HUDEP-2 (cell line): ENCODE measurements around the gene PUM1.
A peak's percentile ranks its signal among the peaks of the same experiment; 100 is the strongest.
"Not testable (repeated sequence)": the region's sequence is repeated elsewhere in the genome, so short reads cannot be mapped to it uniquely, and the experiment has no call there.

Source experiments
- DNase-seq, 76 experiments: peaks; one replicate each; lab custom pipeline; 2025; ENCODE audit not compliant: unreplicated experiment in 76 of 76; lab: John Stamatoyannopoulos, UW

The PUM1 gene

DNA sequence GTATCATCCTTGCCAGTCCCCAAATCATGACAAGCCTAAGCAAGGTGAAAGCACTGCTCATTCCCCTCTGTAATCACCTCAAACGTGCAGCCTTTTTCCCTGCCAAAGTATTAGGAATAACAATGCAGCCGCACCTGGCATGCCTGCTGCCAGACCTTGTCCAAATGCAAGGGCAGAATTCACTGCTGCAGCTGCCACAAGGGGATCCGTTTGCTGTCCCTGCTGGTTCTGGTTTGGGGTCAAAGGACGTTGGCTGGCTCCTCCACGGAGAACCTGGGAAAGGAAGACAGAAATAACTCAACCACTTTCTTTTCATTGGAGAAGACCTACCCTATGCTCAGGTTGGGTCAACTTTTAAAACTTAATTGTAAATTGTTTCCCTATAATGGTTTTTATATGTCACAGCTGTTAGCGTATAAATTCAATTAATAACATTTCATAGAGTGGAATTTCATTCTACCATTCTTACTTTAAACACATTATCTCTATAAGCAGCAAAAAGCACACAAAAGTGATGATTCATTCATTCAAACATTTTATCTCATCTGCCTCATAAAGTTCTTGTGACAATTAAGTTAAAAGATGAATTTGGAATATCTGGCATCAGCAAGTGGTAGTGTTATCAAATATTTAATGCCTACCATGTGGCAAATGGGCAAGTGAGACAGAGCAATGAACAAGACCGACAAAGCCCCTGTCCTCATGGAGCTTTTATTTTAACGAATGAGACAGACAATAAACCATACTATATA is 97.1 kb downstream of the PUM1 start:
- DNase-seq = no peak

DNA sequence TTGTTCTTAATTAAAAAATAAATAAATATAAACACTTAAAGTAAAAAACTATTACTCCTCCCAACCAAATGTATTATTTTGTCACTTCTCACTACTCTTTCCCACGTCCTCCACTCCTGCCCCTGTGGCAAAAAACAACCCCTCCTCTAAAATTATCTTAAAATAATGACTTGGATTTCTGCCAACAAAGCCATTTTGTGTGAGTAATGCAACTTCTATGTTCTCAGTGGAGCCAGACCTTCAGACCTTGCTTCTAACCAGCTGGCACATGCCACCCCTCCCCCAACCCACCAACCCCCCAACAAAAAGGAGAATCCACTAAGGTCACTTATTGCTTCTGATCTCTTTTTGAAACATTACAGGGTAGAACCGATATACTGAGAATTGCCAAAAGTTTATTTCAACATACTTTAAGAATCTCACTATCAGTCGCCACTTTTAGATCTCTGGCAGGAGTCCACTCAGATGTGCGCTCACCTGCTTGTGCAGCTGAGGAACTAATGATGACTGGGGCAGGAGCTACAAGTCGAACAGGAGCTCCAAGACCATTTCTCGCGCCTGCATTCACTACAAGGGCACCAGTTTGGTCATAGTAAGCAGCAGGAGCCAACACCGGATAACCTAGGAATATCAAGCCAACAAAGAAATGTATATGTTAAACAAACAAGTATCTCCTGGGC is 98.7 kb downstream of the PUM1 start:
- peak in 43 of 76 experiments; percentile 2 to 72 (median 25) for DNase-seq

DNA sequence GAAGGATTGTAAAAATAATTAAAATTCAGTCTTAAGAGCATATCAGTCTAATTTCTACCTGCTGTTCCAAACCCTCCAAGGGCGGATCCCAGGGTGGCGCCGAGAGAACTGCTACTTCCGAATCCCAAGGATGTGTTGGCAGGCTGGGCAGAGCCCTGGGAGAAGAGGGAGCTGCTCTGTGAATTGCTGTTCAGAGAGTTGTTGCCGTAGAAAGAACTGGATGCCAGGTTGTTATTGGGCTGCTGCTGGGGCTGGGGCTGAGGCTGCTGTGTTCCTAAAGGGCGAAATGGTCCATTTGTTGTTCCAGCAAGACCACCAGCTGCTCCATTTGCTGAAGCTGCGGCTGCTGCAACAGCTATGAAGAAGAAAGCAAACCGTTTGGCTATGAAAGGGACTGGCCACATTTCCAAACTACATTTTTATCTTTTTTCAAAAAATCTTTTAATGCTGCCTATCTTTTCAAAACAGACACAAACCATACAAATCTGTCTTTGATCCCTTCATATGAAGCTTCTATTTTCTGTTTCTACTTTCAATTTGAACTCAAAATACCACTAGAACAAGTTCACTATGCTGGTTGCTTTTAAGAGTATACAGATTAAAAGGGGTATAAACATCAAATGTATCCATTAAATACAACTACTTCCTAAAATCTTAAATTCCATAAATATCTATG is 99.5 kb downstream of the PUM1 start:
- DNase-seq = no peak

DNA sequence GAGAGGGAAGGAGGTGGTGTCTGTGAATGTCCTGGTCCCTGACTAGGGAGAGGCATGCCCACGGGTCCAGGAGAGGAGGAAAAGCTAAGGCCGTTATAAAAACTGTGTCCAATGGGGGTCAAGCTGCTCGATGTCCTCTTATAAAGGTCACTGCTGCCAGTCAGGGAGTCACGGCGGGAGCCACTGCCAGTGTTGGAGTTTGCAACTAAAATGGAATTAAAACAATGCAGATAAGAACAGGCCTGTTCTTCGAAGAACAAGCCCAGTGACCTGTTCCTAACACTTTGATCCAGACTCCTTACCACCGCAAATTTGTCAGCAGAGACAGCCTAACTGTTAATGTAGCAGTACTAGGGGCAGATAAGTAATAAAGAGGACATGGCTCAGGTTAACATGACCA is 100.8 kb downstream of the PUM1 start:
- no peak for DNase-seq

DNA sequence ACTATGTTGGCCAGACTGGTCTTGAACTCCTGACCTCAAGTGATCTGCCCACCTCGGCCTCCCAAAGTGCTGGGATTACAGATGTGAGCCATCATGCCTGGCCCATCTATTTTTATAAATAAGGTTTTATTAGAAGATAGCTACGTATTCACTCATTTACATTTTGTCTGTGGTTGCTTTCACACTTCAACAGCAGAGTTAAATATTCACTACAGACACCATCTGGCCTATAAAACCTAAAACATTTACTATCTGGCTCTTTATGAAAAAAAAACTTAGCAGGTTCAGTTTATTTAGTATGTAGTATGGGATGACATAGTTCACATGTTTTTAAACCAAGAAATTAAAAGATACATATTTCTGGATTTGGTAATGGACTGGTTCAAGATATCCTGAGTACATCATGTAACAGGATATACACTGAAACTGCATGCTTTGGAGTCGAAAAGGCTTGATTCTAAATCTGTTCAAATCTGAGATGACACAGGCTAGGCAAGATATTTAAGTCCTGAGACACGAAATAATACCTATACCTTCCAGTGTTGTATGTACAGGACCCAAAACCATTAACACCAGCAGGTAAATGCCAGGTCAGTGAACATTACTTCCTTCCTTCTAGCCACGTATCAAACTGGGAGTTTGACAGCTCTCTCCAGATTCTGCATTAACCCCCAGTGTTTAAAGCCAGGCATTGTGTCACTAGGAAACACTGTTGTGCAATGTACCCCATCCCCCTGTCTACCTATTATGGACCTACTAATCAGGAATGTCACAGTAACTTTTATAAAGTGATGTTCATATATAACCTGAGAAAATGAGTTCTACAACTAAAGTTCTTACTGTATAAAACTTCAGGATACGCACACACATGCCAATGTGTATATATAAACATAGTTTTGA is 102.7 kb downstream of the PUM1 start:
- DNase-seq = no peak

DNA sequence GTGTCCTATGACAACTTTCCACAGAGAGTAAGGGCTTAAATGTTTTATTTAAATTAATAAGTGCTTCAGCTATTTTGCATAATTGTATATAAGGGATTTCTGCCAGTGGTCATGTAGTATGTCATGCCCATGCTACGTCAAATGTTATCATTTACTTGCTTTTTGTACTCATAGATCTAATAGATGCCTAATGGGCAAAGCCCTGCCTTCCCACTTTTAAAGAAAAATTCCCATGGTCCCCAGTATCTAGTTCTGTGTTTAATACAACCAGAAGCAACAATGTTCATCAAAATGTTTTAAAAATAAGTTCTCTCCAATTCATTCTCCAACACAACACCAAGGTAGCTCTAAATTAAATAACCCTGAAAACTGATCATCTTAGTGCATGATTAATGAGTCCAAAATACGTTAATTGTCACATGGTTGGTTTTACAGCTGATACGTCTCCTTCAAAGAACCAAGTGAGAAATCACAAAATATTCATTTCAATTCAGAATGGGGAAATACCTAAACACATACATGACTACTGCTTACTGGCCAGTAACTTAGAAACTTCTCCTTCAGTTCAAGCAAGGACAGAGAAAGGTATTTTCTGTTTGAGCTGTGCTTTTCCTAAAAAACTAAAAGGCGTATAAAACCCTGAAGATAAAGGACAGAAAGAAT is 107.8 kb downstream of the PUM1 start:
- no peak for DNase-seq

DNA sequence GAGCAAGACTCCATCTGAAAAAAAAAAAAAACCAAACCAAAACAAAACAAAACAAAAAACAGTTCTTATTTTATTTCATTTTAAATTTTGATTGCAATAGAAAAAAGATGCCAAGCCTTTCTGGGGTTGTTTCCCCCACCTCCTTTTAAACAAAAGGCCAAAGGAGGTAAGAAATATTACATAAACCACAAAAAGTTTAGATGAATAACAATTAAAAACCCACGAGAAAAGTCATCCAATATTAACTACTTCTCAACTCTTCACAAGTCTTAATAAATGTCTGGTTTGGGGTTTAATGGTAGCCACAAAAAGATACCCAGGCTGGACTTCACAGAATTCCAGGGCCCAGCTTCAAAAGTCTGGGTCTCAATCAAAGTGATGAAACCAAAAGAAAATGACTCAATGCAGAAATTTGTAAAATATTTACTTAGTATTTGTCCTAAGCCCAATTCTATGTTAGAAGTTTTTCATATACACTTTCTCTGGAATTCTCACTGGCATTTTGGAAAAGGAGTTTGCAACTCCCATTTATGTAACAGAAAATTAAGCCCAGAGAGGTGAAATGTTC is 110.0 kb downstream of the PUM1 start:
- DNase-seq = no peak

DNA sequence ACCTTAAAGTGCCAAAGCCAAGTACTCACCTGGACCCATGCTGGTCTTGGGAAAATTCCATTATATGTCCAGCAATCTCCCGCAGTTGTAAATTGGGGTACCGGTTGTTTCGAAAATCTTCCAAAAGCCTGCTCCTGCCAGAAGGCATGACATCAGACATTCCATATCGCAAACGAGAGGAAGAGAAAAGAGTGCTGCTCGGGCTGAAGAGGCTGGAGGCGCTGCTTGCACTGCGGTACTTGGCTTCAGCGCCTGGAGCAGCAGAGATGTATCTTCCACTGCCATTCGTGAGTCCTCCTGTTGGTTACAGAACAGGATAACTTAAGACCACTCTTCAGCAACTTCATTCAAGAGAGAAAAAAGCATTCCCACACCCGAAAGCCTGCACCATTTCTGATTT is 111.8 kb downstream of the PUM1 start:
- no peak for DNase-seq

DNA sequence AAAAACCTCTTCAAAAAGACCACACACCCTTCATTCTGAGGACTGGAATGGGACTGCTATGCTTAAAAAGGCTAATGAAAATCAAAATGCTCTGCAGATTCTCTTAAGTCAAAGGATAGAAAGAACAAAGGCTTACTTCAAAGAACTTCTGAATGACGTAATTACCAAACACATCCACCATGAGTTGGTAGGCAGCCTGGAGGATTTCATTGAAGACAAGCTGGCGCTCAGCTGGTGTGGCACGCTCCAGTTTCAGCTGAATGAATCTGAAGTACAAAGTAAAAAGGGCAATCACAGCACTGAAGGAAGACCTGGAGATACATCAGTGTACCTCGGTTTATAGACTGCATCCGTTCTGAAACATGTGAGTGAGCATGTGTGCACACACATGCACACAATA is 113.4 kb downstream of the PUM1 start:
- DNase-seq = no peak

DNA sequence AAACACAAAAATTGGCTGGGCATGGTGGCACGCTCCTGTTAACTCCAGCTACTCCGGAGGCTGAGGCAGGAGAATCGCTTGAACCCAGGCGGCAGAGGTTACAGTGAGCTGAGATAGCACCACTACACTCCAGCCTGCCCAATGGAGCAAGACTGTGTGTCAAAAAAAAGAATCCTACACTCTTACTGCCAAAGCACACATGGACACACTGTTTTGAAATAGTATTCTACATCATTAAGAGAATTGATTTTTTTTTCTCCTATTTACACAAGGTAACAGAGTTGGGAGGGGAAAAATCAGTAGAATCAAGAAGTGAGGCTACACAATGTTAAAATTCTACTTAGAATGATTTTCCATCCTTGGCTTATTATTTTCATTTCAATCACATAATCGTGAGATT is 114.8 kb downstream of the PUM1 start:
- DNase-seq = no peak

DNA sequence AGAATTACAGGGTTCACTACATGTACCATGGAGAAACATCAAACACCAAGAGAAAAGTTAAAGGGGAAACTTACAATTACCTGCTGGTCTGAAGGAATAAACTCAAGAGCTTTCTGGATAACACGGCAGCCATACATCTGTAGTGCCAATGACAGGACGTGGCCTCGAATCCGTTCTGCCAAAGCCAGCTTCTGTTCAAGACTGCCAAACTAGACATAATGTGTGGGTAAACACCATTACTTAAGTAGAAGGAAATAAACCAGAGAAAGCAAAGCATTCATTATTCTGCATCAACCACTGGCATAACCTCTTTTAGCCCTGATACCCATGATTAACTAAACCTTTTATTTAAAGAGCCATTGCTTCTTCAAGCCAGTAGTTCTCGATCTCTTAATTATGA is 115.5 kb downstream of the PUM1 start:
- DNase-seq = no peak

DNA sequence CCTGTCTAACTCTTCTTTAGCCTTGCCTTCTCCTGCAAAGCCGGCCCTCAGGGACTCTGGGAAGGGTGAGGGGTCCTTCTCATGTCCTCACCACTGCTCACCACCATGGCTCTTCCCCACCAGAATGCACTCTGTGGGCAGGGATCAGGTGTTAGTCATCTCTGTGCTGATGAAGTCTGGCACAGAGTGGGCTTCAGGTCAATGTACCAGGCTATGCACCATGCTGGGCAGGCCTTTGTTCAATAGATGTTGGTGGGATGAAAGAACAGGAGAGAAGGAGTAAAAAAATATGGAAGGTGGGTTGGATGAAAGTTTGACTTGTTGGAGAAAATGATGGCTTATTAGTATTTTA is 116.1 kb downstream of the PUM1 start:
- not testable (repeated sequence) for DNase-seq

DNA sequence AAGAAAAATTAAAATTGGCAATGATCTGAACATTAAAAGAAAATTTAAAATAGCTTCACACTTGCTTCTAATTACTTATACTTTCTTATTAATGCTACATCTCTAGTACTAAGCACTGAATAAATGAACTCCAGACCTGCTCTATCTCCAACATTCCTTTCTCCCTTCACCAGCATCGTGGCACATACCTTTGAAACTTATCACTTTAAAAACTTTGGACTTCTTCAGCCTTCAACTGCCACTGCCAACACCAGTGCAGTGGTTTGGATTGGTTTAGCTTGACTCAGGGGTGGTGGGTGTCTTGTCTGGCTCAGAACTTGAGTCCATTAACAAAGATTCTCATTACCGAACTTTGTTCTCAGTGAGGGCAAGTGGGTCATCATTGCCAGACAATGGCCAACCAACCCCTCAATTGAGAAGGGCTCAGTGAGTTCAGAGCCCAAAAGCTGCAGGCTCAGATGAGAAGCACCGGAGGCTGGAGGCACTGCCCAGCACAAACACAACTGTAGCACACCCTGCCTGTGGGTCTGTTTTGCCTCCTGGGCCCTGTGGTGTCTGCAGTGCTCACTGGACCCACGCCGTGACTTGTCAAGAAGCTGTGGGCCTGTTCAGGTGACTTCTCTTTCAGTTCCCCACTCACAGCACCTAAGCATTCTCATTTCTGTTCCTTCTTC is 116.6 kb downstream of the PUM1 start:
- not testable (repeated sequence) for DNase-seq

DNA sequence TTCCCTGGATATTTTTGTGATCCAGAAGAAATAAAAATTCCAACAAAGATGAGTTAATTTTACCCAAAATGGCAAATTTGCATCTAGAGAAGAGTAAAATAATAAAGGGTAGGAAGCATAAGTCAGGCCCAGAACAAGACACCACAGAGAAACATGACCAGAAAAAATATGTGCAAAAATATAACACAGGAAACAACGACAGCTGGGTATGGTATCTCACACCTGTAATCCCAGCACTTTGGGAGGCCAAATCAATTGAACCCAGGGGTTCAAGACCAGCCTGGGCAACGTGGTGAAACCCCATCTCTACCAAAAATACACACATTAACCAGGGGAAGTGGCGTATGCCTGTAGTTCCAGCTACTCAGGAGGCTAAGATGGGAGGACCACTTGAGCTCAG is 117.2 kb downstream of the PUM1 start:
- DNase-seq = no peak

DNA sequence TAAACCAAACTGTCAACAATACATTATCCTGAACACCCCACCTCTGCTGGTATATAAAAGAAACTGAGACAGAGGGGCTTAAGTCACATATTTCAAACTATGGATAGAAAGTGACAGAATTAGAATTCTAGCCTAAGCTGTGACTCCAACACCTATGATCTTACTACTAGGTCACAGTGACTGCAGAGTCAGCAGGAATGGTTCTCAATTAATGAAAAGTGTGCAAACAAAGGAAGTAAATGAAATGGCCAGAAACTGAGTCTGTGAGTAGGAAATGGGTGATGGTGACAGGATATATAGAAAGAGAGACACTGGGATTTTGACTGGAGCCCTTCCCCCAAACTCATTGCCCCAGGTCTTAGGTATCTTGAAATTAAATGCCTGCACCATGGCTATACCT is 118.3 kb downstream of the PUM1 start:
- no peak for DNase-seq

DNA sequence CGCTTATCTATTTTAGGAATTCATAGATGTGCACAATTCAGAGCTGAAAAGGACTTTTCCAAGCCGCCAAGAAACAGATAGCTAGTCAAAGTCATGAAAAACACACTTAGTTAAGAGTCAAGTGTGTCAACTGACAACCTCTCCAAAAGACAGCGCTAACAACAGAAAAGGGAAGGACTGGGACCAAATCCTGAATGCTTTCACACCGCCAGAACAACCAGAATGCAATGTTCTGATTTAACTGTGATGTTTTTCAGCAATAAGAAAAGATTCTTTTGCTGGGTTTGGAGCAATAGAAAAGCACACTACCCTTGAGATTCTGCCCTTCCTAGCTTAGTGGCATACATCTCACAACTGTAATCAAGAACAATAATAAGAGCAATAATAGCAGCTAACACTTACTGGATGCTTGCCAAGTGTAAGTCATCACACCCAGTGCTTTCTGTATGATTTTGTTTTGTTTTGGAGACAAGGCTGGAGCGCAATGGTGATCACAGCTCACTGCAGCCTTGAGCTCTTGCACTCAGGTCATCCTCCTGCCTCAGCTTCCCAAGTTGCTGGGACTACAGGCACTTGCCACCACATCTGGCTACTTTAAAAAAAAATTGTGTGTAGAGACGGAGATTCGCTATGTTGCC is 123.1 kb downstream of the PUM1 start:
- DNase-seq = no peak

DNA sequence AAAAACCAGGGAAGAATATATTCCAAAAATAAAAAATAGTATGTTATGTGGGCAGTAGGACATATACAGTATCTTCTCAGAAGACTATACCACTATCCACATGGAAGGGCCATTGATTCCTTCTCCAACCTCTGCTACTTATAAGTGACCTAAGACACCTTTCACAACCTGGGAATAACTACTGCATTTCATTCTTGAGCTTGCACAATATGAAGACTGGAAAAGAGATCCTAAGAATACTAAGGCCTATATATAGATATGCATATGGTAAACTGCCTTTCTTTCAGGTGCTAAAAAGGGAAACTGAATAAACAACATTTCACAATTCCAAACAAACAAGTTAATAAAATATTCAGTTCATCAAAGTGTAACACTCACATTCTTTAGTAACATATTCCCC is 125.0 kb downstream of the PUM1 start:
- DNase-seq = no peak

DNA sequence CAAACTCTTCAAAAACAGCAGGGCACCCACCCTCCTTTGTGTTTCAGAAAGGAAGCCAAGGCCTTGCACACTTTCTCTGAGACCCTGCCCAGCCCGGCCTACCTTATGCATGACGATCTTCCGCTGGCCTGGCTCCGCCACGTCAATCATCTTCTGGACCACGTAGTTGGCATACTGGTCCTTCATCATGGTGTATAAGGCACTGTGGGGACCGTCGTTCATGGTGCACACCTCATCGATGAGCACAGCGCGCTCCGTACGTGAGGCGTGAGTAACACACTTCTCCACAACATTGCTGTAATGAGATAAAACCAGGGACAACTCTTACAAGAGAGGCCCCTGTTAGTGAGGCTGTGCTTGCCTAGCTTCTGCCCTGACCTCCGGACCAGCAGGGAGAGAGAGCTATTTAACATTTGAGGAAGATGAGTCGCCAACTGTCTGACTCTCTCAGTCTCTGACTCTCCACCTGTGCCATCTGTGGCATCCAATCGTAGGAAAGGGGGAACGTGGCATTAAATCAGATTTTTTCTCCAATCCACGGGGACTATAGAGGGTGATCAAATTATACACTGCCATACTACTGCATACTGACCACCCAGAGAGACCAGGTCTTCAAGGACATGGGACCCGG is 128.9 kb downstream of the PUM1 start:
- no peak for DNase-seq

DNA sequence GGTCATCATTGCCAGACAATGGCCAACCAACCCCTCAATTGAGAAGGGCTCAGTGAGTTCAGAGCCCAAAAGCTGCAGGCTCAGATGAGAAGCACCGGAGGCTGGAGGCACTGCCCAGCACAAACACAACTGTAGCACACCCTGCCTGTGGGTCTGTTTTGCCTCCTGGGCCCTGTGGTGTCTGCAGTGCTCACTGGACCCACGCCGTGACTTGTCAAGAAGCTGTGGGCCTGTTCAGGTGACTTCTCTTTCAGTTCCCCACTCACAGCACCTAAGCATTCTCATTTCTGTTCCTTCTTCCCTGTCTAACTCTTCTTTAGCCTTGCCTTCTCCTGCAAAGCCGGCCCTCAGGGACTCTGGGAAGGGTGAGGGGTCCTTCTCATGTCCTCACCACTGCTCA is 129.8 kb downstream of the PUM1 start:
- not testable (repeated sequence) for DNase-seq
